ENCODE results near the gene RPS21.
A peak's percentile ranks its signal among the peaks of the same experiment; 100 is the strongest.

The RPS21 gene

DNA sequence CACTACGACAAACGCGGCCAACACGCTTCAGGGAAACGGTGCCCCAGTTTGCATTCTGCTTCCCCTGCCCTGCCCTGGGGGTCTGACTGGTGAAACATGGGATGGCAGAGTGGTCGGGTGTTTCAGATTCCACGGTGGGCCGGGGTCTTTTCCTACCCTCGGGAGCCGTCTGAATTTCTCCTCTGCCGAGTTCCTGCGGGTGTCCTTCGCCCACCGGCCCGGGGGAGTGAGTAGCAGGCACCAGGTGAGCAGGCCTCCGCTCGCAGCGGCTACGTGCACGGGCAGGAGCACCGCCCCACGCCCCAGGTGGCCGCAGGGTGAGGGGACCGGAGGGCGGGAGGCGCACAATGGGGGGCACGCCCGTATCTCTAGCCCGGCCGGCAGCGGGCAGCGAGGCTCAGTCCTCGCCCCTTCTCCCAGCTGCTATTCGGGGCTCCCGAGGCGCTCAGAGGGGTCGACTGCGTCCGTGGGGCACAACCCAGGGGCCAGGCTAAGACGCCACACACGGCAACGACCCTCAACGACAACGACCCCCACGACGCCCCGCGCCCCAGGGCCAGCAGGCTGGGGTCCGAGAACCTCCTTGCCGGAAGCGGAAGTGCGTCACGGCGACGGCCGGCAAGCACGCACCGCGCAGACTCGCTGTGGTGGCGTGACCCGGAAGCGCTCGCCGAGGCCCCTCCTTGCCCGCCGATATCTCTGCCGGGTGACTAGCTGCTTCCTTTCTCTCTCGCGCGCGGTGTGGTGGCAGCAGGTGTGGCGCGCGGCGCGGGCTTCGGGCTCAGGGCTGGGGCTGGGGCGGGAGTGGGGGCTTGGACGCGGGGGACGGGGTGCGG is at the start of gene RPS21:
Gene RPS21, plus strand, starts transcription at position 721 of the 836 bp plus-strand sequence. CDS start 236 bp downstream, outside the sequence.
- DNase-seq (ENCODE audit: low spot score), result peak; percentile 98

DNA sequence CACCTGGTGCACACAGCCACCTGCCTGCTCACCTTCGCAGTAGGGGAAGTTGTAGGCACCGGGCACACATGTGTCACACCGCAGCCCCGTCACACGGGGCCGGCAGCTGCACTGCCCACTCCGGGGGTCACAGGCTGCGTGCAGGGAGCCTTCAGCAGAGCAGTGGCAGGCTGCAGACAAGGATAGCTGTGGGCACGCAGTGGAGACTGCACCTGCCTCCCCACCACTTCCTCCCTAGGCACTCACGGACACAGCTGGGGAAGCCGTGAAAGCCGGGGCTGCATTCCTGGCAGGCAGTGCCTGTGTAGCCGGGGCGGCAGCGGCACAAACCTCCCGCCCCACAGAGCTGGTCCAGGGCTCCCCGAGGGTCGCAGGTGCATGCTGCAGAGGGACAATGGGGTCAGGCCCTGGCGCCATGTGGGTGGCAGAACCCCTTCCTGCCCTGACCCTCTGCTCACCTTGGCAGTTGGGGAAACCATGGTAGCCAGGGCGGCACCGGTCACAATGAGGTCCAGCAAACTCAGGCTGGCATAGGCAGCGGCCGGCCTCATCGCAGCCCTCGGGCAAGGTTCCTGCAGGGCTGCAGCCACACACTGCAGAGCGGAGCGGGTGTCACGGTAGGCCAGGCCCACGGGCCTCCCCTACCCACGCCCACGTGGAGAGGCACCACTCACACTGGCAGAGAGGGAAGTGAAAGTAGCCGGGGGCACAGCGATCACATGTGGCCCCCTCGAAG is 49.2 kb upstream of the RPS21 start:
- no peak for DNase-seq (ENCODE audit: low spot score)

DNA sequence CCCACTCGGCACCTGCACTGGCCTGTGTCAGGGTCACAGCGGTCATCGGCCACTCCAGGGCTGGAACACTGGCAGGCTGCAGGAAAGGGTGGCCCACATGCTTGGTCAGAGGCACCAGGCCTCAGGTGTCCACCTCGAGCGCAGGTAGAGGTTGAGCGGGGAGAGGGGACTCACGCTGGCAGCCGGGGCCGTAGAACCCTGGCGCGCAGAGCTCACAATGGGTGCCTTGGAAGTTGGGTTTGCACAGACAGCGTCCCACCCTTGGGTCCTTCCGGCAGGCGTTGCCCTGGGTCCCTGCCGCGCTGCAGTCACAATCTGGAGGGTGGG is 48.6 kb upstream of the RPS21 start:
- no peak for DNase-seq (ENCODE audit: low spot score)

DNA sequence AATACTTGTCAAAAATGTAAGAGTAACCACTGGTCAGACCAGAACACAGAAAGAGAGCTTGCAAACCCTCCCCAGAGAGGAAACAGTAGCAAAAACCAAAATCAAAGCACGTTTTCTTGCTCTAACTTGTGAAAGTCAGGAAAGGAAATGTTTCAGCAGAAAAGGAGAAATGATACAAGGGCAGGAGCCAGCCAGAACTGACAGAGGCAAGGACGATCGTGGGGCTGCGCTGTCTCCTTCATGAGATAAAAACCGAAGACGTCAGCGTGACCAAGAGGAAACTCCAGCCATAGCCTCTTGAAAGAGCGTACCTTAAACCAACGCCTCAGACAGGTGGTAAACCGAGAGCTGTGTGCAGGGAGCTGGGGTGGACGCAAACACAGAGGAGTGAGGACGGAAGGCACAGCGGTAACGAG is 47.2 kb upstream of the RPS21 start:
- no peak for DNase-seq (ENCODE audit: low spot score)

DNA sequence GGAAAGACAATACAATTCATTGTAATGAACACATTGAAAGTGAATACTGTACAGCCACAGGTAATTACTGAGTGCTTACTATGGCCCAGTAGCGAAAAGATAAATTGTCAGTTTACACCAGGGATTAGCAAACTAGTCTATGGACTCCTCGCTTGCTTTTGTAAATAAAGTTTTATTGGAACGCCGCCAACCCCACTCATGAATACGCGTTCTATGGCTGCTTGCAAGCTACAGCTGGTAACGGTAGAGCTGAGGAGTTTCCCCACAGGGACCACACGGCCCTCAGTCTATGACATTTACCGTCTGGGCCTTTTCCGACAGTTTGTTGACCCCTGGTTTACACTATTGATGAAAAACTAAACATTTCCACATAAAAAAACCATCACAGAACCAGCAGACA is 44.0 kb upstream of the RPS21 start:
- no peak for DNase-seq (ENCODE audit: low spot score)

DNA sequence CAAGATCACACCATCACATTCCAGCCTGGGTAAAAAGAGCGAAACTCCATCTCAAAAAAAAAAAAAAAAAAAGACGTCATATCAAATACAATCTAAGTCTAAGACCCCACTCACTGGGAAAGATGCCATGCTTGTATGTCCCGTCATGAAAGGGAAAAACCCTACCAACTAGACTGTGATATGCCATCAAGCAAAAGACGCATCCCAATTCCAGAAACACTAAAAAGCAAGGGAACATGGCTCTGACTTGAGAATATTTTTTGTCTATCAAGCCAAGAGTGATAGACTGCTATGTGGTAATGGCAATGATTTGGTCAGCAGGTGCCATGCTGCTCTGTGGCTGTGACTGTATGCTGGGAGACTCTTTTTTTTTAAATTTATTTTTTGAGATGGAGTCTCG is 42.8 kb upstream of the RPS21 start:
- DNase-seq (ENCODE audit: low spot score), result no peak

DNA sequence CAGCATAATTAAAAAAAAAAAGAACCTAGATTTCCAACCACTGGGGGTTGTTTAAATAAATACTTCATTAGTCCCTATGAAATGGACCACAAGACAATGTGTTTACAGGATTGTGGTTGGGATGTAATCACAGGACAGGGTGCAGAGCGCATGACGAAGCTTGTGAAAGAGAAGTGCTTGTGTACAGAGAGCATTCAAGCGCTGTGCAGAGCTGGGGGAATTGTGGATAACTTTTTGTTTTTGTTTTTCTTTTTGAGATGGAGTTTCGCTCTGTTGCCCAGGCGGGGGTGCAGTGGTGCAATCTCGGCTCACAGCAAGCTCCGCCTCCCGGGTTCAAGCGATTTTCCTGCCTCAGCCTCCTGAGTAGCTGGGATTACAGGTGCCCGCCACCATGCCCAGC is 42.1 kb upstream of the RPS21 start:
- no peak for DNase-seq (ENCODE audit: low spot score)

DNA sequence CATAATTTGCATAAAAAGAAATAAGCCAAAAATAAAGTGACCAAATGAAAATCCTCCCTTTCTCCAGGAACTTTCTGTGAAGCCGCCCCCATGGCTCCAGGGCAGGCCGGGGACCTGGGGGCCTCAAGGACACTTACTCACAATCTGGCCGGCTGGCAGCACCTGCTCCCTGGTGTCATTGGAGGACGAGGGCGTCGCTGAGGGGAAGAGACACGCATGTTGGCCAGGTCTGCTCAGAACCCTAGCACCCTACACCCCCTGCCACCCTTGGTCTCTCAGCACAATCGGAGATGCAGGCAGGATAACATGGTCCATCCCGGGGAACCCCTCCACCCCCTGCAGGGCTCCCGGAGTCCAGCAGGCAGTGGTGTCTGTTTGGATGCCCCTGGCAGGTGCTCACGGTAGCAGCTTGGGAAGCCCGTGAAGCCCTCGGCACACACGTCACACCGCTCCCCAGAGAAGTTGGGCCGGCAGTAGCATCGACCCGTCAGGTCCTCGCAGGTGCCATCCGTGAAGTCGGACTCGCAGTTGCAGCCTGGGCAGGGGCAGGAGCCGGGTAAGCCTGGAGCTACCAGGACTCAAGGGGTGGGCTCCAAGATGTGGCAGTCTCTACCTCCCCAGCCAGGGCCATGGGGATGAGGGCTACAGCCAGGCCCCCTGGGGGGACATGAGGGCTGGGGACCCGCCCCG is 41.1 kb upstream of the RPS21 start:
- no peak for DNase-seq (ENCODE audit: low spot score)

DNA sequence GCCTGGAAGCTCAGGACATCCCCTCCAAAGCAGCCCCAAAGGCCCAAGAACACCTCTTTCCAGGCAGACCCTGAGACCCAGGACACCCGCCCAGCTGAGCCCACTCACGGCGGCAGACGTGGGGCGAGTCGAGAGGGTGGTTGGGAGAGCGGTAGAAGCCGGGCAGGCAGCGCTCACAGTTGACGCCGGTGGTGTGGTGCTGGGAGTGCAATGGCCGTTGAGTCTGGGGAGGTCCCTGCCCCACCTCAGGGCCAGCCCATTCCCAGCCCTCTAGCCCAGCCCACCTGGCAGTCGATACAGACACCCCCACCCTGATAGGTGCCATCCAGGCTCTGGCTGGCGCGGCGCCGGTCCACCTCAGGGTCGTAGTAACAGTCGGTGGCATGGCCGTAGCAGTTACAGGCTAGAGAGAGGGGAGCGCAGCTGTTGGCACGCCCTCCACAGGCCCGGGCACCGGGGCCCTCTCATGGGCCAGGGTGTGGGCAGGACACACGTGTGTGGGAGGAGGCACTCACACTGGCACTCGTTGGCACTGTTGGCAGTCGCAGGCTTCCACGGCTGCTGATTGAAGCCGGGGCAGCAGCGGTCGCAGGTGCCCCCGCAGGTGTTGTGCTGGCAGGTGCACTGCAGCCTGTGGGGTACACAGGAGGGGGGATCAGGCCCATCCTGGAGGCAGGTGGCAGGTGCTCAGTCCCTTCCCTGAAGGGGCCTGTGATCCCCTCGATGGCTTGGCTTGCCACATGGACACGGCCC is 40.3 kb upstream of the RPS21 start:
- no peak for DNase-seq (ENCODE audit: low spot score)

DNA sequence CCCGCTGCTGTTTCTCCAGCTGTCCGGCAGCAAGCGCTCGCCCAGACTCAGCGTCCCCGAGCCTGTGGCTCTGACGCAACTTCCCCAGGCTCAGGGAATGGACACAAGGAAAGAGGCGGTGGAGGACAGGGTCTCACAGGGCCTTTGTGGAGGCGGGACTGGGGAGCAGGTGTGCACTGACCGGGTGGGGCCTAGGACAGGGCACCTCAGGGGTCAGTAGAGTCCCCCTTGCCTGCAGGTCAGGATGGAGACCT is 39.8 kb upstream of the RPS21 start:
- DNase-seq (ENCODE audit: low spot score), result no peak

DNA sequence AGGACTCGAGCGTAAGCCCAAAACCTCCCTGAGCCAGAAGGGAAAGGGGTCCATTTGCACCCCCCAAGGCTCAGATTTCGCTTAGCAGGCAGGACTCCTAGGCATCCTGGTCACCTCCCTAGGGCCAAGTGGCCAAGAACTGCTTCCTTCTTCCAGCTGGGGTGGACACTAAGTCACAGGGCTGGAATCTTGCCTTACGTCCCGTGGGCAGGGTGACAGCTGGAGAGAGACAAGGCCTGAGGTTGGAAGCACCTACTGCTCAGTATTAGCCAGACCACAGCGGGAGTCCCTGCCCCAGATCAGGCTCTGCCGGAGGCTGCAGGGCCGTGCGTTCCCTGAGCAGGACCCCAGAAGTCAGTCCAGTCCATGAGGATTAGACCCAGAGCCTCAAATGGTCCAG is 39.5 kb upstream of the RPS21 start:
- no peak for DNase-seq (ENCODE audit: low spot score)

DNA sequence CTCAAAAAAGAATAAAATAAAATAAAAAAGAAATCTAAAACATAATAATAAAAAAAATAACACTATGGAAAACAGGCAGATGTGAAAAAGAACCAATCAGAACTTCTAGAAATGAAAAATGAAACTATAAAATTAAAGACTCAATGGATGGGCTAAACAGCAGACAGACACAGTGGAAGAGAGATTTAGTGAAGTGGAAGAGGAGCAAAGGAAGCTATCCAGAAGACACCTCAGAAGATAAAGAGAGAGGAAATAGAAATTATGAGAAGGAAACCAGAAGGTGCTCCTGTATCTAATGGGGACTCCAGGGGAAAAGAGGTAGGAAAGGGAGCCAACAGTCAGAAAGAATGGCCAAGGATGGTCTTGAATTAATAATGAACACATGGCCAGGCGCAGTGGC is 38.3 kb upstream of the RPS21 start:
- no peak for DNase-seq (ENCODE audit: low spot score)

DNA sequence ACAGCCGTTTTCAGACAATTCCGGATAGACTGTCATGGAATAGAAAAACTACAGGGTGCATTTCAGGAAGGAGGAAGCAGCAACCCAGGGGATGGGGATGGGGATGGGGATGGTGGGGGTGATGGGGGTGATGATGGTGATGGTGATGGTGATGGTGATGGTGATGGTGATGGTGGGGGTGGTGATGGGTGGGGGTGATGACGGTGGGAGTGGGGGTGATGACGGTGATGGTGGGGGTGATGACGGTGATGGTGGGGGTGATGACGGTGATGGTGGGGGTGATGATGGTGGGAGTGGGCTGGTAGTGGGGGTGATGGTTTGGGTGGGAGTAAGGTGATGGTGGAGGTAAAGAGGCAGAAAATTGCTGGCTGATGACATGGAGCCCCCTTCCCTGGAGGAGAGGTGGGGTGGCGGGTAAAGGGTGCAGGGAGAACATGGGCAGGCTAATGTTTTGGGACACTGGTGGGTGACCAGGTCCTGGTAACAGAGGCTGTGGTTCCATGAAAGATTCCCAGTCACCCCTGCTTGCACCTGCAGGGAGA is 37.3 kb upstream of the RPS21 start:
- no peak for DNase-seq (ENCODE audit: low spot score)

DNA sequence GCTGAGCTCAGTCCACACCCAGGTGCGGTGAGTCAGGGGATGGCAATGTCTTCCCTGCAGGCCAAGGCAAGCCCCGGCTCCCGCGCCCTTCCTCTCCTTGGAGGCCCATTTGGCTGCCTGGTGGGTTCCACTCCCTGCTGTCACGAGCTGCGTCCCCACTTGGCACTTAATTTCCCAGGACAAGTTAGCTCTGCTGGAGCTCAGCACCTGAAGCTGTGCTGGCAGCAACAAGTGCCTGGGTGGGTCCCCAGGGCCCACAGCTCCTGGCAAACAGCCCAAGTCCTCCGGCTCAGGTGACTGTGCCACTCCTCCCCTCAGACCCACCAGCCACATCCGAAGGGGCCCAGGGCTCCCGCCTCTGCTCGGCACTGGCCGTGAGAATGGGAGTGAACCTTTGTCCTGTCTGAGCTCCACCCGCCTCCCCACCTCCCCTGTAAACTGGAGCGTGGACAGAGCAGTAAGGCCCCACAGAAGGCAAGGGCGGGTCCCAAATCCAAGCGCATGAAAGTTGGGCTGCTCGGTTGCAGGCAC is 36.7 kb upstream of the RPS21 start:
- no peak for DNase-seq (ENCODE audit: low spot score)

DNA sequence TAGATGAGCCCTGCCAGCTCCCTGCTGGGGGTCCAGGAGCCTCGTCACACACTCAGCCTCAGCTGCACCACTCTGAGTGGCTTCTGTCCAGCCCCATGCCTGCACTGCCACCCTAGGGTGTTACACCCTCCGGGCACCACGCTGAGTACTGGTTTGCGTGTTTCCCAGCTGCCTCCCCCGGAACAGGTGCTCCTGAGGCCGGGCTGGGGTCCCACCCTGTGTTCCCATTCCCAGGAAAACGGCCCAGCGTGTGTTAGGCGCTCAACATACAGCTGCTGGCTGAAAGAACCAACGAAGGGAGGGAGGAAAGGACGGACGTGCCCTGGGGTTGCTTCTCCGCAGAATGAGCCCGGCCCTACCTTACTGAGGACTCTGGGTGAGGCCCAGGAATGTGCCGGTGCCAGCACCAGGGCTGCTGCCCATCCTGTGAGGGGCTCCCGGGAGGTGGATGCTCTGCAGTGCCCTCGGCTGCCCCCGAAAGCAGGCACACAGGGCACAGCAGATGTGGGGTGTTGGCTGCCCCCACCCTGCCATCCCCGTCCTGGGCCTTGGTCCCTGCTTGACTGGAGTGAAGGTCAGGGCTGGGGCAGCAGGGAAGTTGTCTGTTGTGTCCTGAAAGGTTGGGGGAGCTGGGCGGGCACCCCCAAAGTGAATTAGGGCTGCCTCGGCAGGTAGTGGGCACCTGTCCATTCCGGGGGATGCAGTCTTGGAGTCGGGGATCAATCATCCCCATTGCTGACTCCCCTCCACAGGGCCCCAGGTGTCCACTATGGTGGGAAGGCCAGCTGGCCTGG is 36.1 kb upstream of the RPS21 start:
- DNase-seq (ENCODE audit: low spot score), result no peak

DNA sequence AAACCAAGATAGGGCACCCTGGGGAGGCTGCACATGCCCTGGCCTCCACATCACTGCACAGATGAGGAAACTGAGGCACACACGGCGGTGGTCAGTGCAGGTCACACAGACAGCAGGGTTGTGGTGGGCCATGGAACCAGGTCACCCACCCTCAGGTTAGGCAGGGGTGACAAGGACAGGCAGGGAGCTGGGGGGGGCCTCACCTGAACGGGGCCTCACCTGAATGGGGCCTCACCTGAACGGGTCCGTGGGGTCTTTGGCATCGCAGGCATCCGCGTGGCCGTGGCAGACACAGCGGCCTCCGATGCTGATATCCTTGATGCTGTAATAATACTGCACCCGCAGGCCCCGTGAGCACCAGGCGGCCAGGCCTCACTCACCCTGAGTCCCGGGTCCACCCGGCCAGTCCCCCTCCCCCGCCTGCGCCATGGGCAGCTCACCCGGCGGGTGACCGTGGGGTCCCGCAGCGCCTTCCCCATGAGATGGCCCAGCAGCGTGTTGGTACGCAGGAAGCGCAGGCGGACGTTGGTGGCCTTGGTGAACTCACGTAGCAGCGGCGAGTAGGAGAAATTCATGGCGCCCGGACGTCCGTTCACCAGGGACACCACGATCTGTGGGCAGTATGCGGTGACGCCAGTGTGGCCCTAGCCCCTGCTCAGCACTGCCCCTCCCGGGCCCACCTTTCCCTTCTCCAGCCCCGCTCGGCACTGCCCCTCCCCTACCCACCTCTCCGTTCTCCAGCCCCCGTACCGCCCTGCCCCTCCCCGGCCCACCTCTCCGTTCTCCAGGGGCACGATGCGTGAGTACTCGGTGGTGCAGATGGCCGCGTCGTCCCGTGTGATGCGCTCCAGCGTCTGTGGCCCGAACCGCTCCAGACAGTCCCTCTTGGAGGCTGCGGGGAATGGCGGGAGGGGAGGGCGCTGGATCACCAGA is 35.2 kb upstream of the RPS21 start:
- no peak for DNase-seq (ENCODE audit: low spot score)

DNA sequence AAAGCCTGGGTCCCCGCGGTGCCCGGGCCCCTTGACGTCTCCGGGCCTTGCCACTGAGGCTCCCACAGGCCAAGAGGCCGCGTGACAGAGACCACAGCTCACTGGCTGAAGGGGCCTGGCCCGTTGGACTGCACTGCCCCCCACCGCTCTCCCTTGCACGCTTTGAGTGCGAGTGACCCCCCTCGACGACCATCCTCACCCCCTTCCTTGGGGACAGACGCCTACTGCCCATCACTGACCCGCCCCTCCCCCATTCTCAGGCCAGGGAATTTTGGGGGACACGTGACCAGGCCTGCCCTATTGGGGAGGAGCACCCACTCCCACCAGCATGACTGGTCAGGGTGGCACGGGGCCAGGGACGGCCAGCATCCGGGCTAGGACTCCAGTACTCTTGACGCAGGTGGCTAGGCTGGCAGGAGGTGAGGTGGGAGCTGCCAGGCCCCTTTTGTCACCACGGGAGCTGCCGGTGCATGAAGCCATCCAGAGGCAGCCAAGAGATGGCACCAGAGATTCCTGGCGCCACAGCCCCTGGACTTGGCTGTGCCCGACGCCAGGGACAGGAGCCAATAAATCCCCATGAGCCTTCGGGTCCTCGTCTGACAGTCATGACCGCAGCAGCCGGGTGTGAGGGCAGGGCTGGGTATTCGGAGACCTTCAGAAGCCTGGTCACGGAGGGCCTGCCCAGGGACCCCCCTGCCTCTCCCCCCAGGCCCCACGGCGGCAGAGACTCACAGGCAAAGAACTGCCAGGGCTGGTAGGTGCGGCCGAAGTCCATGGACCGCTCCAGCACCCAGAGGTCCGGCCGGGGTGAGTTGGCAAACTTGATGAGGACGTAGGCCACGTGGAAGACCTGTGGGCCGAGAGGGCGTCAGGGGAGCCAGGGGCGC is 34.3 kb upstream of the RPS21 start:
- no peak for DNase-seq (ENCODE audit: low spot score)

DNA sequence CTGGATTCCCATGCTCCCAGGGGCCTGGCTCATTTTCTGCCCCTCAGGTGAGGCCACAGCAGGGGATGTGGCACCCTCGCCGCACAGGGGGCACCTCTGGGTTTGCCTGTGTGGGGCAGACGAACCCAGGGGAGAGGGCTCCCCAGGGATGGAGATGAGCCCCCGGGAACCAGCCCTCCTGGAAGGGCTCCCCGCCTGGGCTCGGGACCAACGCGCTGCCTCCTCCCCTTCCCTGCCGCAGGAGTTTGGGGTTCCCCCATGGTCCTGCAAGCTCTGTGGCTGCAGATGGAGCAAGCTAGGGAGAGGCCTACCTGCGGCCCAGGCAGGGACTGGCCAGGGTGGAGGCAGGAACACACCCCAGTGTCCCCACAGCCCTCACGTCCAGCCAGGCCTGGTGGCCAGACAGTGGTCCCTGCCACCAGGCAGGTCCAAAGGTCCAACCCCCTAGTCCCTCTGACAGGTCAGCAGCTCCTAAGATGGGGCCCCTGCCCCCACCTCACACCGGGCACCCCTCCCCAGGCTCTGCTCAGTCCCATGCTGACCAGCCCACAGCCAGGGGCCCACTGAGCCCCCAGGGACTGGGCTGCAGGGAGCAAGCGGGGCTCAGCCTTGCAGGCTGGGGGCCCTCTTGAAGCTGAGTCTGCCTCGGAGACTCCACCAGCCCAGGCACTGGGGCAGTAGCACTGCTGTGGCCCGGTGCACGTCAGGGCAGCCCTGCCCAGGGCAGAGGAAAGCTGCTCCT is 33.4 kb upstream of the RPS21 start:
- DNase-seq (ENCODE audit: low spot score), result no peak

All from GM03348 (cell line).